Measurements from ENCODE around the gene EIF4A2.
A peak's percentile ranks its signal among the peaks of the same experiment; 100 is the strongest.

EIF4A2 gene

DNA sequence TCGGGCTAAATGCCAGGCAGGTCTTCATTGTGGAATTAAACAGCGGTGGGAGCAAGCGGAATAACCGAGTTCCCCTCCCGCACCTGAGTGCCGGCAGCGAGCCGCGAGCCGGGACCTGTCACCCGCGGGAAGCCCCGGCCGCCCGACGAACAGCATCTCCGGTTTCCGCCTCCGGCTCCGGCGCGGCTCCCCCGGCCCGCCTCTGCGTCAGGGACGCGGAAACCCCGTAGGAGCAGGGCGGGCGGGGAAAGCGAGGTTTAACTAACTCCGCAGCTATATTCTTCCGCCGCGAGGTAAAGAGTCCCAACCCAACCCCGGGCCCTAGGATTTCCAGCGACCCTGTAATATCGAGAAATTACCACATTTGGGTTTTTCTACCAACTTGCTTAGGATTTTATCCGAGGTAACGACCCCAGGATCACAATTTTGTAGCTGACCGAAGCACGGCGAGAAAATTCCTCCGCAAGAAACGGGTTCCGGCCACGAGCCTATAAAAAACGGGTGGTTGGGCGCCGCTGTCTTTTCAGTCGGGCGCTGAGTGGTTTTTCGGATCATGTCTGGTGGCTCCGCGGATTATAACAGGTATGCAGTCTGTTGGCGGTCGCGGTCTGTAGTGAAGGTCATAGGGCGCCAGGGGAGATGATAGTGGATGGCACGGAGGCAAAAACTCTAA, at the start of gene EIF4A2:
Gene EIF4A2 (plus strand): TSS at position 520 of the 673 bp plus-strand sequence. CDS start 34 bp downstream, at position 554.
- FAIRE-seq (no peak), DNase-seq (ENCODE audit: low spot score) (peak; percentile 94)

DNA sequence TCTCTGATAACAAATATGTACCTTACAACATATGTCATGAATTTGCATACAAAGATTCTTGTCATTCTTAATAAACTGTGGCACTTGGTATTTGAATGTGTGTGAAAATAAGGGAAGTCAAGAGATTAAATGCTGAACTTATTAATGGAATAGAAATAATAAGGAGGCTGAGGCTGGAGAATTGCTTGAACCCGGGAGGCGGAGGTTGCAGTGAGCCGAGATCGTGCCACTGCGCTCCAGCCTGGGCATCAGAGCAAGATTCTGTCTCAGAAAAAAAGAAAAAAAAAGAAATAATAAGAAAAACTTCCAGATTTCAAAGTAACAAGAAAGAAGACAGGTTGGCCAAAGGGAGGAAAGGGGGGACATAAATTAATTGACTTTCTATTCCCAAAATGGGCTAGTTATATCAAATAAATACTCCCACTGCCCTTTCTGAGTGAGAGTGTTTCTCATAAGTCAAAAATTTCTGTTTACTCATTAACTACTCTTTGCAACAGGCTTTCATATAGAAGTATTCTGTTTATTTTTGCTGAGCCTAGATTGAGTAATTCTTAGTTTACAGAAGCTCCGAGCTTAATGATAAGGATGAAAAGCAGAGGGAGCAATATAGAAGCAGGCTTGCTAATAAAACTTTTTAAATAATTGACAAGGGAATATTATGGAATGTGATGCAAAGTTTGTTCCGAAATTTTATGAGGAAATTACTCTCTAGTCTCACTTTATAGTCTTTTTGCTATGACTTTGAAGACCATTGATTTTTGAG, 40.6 kb upstream of the EIF4A2 start:
- no peak for FAIRE-seq
- DNase-seq (ENCODE audit: low spot score): no peak

DNA sequence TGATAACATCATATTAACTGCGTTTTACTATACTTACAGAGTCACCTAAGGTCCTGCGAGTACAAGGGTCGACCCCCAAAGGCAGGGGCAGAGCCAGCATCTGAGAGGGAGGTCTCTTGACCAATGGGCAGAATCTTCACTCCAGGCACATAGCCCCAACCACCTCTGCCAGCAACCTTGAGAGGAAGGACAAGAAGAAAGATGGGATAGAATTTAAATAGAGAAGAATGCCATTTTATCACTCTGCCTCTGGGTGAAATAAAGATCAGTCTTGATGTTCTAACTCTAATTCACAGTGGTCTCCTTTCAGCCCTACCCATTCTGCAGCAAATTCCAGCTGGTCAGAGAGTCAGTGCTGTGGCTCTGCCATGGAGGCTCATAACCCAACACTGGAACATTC, 39.7 kb upstream of the EIF4A2 start:
- FAIRE-seq: no peak
- no peak for DNase-seq (ENCODE audit: low spot score)

DNA sequence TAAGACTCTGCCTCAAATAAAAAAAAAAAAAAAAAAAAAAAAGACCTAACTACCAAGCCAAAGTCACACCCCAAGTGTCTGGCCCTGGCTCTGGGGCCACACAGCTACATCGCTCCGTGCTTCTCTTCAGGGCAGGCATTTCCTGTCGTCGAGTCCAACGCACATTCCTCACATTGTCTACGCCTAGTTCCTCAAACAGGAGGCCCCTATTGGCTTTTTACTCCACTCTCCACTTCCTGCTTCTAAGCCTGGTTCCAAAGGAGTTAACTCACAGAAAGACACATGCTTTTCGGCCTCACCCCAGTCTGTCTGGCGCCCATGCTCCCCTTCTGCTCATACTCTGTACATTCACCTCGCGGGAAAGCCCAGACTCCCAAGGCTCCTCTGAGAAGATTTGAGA, 37.4 kb upstream of the EIF4A2 start:
- peak; percentile 86 for DNase-seq (ENCODE audit: low spot score)
- no peak for FAIRE-seq

DNA sequence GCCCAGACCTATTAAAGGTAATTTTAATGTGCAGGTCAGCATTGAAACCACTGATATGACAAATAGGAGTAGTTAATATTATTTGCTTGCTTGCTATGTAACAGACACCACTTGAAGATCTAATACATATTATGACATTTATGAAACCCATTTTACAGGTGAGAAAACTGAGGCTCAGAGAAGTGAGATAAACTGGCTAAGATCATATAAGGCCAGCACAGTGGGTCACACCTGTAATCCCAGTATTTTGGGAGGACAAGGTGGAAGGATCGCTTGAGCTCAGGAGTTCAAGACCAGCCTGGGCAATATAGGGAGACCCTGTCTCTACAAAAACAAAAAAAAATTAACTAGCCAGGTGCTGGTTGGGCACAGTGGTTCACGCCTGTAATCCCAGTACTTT, 33.1 kb upstream of the EIF4A2 start:
- DNase-seq (ENCODE audit: low spot score) (no peak), FAIRE-seq (no peak)

DNA sequence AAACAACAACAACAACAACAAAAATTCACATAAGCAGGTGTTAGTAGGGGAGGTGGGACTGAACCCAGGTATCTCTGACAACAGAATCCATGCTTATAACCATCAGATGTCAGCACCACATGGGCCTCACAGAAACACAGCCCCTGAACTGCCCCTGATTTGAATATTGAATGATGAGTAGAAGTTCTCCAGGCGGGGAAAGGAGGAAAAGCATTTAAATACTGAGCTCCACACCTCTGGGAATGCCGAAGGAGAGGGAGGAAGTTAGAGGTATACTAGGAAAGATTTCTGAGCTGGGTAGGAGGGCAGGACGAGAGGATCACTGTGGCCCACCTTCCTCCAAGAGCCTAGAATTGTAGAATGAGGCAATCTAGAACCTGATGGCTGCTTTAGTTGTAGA, 31.9 kb upstream of the EIF4A2 start:
- no peak for DNase-seq (ENCODE audit: low spot score)
- FAIRE-seq: no peak

DNA sequence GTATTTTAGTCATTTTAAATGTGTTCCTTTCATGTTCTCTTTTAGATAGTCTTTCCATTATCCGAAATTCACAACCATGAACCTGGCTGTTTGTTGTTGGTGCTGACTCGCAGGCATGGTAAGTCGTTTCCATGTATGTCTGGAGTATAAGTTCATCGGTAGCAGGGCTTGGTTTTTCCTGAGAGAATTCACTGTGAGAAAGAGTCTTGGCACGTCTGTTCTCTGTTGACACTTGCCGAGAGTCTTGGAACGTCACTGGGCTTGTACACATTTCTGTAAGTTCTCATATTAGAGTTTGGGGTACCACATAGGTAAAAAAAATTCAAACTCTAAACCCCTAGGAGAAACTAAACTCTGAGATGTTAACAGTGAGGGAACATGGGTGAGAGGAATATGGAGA, 29.4 kb upstream of the EIF4A2 start:
- FAIRE-seq (no peak), DNase-seq (ENCODE audit: low spot score) (no peak)

DNA sequence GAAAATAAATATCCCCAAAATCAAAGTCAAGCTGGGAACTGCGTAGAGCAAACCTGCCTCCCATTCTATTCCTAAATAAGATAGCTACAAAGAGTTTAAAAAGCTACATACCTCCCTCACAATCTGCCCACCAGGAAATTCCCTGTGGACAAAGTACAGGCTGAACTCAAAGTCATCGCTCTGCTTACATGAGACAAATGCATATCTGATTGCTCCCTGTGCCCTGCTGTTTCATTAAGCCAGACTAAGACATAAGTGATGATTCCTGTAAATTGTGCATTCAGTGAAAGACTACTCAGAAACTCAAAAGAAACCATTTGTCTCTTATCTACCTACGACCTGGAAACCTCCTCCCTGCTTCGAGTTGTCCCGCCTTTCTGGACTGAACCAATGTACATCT, 28.5 kb upstream of the EIF4A2 start:
- no peak for FAIRE-seq
- no peak for DNase-seq (ENCODE audit: low spot score)

DNA sequence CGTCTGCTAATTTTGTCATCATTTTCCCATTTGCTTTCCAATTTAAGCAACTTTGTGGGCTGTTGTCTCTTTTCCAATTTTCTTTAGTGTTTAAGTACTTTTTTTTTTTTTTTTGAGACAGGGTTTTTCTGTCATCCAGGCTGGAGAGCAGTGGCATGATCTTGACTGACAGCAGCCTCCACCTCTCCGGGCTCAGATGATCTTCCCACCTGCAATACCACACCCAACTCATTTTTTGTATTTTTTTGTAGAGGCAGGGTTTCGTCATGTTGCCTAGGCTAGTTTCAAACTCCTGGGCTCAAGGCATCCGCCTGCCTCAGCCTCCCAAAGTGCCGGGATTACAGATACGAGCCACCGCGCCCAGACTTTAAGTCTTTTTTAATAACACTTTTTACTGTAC, 26.2 kb upstream of the EIF4A2 start:
- FAIRE-seq: no peak
- DNase-seq (ENCODE audit: low spot score): no peak

DNA sequence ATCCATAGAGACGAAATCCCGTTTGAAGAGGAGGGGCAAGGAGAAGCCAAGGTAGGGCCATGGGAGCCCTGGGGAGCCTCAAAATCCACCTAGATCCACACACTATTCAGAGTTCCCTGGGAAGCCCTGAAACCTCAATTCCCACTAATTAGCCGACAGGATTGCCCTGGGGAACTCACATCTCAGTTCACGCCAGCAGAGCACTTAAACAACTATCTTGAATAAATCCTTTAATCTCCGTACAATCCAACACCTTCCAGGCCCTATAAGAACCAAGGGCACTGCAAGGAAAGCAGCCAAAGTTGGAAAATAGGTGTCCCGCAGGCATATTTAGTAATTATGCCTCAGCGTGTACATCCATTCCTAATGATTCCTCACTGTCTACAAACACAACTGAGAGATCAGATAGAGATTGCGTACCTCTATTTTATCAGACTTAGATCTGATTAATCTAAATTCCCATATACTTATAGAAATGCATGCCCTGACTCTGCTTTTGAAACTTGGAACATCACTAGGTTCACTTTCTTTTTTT, 25.6 kb upstream of the EIF4A2 start:
- FAIRE-seq: no peak

DNA sequence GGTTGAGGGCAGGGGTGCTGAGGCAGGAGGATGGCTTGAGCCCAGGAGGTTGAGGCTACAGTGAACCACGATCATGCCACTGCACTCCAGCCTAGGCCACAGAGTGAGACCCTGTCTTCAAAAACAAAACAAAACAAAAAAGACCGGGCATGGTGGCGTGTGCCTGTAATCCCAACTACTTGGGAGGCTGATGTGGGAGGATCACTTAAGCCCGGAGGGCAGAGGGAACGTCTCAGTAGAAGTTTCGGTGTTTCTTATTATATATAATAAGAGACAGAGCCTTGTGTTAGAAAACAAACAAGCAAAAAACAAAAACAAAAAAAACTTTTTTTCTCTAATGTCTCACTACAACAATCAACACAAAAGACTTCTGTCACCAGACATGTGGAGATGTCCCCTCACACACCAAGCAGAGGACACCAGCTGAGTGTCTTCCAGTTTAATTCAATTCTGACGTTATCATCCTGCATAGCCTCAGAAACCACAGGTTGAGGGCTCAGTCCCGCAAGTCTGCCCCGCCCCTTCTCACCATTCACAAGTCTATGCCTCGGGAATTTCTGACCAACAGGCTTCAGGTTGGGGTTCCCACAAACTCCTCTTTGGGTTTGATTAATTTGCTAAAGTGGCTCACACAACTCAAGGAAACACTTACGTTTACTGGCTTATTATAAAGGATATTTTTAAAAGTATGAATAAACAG, 24.0 kb upstream of the EIF4A2 start:
- FAIRE-seq (no peak), DNase-seq (ENCODE audit: low spot score) (no peak)

More for the DNA sequence above, 25.6 kb upstream of the EIF4A2 start:
- DNase-seq (ENCODE audit: low spot score): no peak

DNA sequence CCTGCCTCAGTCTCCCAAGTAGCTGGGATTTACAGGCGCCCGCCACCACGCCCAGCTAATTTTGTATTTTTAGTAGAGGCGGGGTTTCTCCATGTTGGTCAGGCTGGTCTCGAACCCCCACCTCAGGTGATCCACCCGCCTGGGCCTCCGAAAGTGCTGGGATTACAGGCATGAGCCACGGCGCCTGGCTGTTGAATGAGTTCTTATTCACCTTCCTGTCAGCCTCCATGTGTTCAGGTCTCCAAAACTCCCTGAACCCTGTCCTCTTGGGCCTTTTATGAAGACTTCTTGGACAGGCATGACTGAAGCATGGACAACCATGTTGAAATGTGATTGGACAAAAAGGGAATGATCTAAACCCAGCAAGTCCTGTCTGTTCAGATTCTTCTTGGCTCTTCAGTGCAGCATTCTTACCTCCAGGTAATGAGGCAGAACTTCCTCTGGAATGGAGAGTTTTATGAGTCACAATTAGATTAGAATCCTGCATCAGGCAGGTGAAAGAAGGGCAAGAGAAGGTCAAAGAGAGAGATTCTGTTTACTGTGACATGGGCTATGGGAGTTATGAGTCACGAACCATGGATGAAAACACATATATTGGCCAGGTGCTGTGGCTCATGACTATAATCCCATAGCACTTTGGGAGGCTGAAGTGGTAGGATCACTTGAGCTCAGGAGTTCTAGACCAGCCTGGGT, 23.1 kb upstream of the EIF4A2 start:
- DNase-seq (ENCODE audit: low spot score) (peak; percentile 23), FAIRE-seq (no peak)

DNA sequence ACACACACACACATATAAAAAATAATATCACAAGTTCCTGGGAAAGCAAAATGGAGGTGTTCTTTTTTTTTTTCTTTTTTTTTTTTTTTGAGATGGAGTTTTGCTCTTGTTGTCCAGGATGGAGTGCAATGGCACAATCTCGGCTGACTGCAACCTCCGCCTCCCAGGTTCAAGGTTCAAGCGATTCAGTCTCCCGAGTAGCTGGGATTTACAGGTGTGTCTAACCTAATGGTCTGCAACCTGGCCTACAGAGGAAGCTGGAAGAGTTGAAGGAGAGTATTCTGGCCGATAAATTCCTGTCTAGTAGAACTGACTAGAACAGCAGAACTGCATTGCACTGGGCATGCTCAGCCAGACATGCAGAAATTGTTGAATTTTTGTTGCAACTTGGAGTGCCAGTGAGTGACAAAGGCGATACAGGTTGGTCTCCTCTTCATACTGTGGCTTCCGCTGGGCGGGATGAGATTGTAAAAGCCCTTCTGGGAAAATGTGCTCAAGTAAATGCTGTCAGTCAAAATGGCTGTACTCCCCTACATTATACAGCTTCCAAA, 22.4 kb upstream of the EIF4A2 start:
- DNase-seq (ENCODE audit: low spot score): no peak
- FAIRE-seq: no peak

DNA sequence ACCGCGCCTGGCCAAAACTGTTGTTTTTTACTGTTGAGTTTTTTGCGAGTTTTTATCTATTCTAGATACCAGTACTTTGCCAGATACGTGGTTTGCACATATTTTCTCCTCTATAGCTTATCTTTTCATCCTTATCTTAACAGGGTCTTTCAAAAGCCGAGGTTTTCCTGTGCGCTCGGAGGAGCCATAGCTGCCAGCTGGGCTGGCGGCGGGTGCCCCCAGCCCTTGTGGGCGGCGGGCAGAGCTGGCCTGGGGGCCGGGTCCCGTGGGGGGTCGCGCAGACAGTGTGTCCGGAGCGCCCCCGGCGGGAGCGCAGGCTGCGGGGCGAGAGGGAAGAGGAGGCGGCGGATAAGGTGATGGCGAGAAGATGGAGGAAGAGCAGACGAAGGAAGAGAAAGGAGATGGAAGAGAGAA, 11.1 kb upstream of the EIF4A2 start:
- no peak for FAIRE-seq
- no peak for DNase-seq (ENCODE audit: low spot score)

DNA sequence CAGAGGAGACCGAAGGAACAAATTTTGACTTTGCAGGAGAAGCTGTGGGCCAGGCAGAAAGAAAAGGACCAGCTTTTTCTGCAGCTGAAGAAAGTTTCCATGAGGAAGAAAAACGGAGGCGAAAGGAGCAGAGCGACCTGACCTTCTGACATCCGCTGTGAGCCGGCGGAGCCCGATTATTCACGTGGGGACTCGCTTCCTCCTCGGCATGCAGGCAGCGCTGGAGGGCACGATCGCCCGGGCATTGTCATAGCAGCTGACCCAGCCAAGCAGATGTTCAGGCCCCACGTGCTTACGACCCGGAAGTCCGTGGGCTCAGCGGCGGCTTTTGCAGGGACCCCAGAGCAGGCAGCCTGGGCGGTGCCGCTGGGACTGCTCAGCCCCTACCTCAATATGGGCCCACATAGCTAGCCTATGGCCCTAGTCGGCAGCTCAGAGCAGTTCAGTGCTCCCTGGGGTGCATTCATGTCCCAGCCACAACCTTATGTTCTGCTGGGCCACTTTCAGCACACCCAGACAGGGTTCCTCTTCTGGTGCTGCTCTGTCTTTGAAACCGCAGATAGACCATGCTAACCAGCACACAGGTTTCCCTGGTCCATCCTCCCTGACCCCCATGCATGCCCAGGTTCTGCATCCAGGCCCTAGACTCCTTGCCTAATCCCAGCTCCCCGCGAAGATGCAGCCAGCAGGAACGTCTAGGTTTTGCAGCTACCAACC, 10.5 kb upstream of the EIF4A2 start:
- DNase-seq (ENCODE audit: low spot score) (no peak), FAIRE-seq (no peak)

DNA sequence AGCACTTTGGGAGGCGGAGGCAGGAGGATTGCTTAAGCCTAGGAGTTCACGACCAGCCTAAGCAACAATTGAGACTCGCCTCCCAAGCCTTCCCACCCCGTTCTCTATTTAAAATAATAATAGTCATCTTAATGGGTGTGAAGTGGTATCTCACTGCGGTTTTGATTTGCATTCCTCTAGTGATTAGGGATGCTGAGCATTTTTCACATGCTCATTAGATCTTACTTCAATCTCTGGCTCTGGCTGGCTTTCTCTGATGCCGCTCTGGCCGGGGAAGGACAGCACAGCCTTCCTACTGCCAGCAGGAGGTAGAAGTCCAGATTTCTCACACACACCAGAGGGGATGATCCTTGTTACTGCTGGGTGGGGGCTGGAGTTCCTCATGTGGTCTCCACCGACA, 7.4 kb upstream of the EIF4A2 start:
- FAIRE-seq (no peak), DNase-seq (ENCODE audit: low spot score) (no peak)

DNA sequence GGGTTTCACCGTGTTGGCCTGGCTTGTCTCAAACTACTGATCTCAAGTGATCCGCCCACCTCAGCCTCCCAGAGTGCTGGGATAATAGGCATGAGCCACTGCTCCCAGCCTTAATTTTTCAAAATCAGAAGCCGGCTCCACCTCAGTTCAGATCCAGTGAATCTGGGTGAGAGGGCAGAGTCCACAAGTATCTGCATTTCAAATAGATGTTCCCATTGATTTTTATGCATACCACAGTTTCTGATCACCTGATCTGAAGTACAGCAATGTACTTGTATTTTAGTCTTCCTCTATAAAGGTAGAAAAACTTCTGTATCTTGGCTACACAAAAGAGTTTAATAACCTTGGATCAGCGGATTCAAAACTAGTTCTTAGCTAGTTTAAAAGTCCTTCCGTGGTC, 4.2 kb upstream of the EIF4A2 start:
- FAIRE-seq (no peak), DNase-seq (ENCODE audit: low spot score) (no peak)

DNA sequence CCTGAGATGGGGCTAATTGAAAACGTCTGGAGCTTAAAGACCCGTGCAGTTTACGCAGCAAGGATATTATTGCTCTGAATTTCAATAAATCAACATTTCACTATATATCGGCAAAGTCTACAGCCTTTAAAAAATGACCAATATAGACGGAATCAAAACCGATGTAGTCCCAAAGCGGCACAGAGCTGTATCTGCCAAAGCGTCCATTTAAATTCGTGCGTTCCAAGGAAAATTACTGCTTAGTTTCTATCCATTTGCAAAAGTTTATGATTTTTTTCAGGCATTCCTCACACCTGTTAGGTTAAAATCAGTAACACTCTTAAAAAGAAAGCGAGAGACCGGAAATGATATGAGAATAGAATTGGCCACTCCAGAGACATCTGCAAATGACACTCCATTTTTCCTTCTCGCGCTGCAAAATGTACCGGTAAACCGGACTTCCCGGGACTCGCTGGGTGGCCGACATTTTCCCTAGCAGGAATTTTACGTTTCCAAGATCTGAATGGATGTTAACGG, 777 bp upstream of the EIF4A2 start:
- no peak for FAIRE-seq
- DNase-seq (ENCODE audit: low spot score): peak; percentile 22

DNA sequence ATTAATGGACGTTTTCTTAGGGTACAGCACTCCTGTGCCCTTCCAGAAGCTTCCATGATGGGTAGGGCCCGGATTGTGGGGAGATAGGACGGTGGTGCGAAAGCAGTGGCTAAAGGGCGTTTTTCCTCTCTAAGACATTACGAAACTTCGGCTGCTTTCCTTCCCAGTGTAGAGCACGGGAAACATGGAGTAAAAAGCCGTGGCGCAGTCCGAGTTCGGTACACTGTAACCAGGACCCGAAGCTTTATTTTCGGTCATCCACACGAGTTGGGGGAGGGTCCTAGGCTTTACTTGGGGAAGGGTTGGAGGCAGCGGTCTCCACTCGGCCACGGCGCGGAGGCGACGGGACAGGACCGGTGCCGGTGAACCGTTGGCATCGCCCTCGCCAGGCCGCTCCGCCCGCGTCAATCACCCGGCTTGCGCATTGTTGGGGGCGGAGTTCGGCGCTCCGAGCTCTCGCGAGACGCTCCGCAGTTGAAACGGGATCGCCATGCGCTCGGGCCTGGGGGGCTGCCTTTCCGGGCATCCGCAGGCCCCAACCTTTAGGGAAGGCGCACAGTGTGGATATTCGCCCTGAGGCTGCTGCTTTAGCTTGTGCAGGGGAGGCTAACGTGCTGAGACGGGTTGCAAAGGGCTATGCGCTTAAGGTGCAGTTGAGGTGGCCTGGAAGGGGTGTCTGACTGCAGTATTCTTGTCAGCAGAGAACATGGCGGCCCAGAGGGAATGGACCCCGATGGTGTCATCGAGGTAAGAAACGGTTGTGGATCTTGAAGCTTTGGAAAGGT, 546 bp downstream of the EIF4A2 start:
- FAIRE-seq (no peak), DNase-seq (ENCODE audit: low spot score) (peak; percentile 83)

Data from urothelium cell line (cell line).